ENCODE measurements around the gene APELA.

APELA gene

GRCh38 chr4:164847967-164848649 lies 28.9 kb upstream of the APELA start:
- no peak for TF ChIP-seq ZNF8 (CRISPR knock-in tag; IDR thresholded peaks at IDR 0.05)
- TF ChIP-seq ISL1 (CRISPR knock-in tag; IDR thresholded peaks at IDR 0.05), result no peak
- no peak for TF ChIP-seq PATZ1 (CRISPR knock-in tag; IDR thresholded peaks at IDR 0.05; ENCODE audit: borderline replicate concordance)
- no peak for TF ChIP-seq BACH2 (CRISPR knock-in tag; IDR thresholded peaks at IDR 0.05; ENCODE audit: borderline replicate concordance)
- TF ChIP-seq RARB (CRISPR knock-in tag; IDR thresholded peaks at IDR 0.05), result no peak
- TF ChIP-seq TSHZ2 (CRISPR knock-in tag; IDR thresholded peaks at IDR 0.05), result no peak
- TF ChIP-seq ESRRG (CRISPR knock-in tag; IDR thresholded peaks at IDR 0.05), result no peak
- TF ChIP-seq ZC3H10 (CRISPR knock-in tag; IDR thresholded peaks at IDR 0.05), result no peak
- no peak for TF ChIP-seq ZFP30 (CRISPR knock-in tag; IDR thresholded peaks at IDR 0.05)
- no peak for TF ChIP-seq CREB5 (CRISPR knock-in tag; IDR thresholded peaks at IDR 0.05; ENCODE audit: low read depth)
- no peak for TF ChIP-seq POU6F1 (CRISPR knock-in tag; IDR thresholded peaks at IDR 0.05; ENCODE audit: borderline replicate concordance, low read depth)
- ATAC-seq, result no peak

GRCh38 chr4:164856396-164856795 lies 20.6 kb upstream of the APELA start:
- no peak for TF ChIP-seq ZNF8 (CRISPR knock-in tag; IDR thresholded peaks at IDR 0.05)
- no peak for TF ChIP-seq OSR1 (CRISPR knock-in tag; IDR thresholded peaks at IDR 0.05)
- no peak for TF ChIP-seq GLIS3 (CRISPR knock-in tag; IDR thresholded peaks at IDR 0.05)
- TF ChIP-seq CSDC2 (CRISPR knock-in tag; IDR thresholded peaks at IDR 0.05), result no peak
- no peak for TF ChIP-seq PATZ1 (CRISPR knock-in tag; IDR thresholded peaks at IDR 0.05; ENCODE audit: borderline replicate concordance)
- no peak for TF ChIP-seq ESRRG (CRISPR knock-in tag; IDR thresholded peaks at IDR 0.05)
- no peak for TF ChIP-seq TOX (CRISPR knock-in tag; IDR thresholded peaks at IDR 0.05; ENCODE audit: borderline replicate concordance)
- TF ChIP-seq CREB5 (CRISPR knock-in tag; IDR thresholded peaks at IDR 0.05; ENCODE audit: low read depth), result no peak
- no peak for TF ChIP-seq ZFP30 (CRISPR knock-in tag; IDR thresholded peaks at IDR 0.05)
- no peak for TF ChIP-seq RARB (CRISPR knock-in tag; IDR thresholded peaks at IDR 0.05)
- TF ChIP-seq CSRNP3 (CRISPR knock-in tag; IDR thresholded peaks at IDR 0.05), result no peak
- no peak for TF ChIP-seq ARNTL (CRISPR knock-in tag; IDR thresholded peaks at IDR 0.05; ENCODE audit: borderline replicate concordance, low read depth)
- TF ChIP-seq POU6F1 (CRISPR knock-in tag; IDR thresholded peaks at IDR 0.05; ENCODE audit: borderline replicate concordance, low read depth), result no peak
- no peak for TF ChIP-seq ZC3H10 (CRISPR knock-in tag; IDR thresholded peaks at IDR 0.05)
- TF ChIP-seq BACH2 (CRISPR knock-in tag; IDR thresholded peaks at IDR 0.05; ENCODE audit: borderline replicate concordance), result no peak
- TF ChIP-seq ZFP3 (CRISPR knock-in tag; IDR thresholded peaks at IDR 0.05), result no peak
- no peak for TF ChIP-seq SNAI2 (CRISPR knock-in tag; IDR thresholded peaks at IDR 0.05)
- no peak for TF ChIP-seq ZNF565 (CRISPR knock-in tag; conservative IDR thresholded peaks at IDR 0.05; ENCODE audit: low read depth)
- no peak for TF ChIP-seq ISL1 (CRISPR knock-in tag; IDR thresholded peaks at IDR 0.05)
- no peak for ATAC-seq

Data from SK-N-SH treated with all-trans-retinoic acid at 6 μM for 48 hours (cell line).